Ovary (tissue), 9 donors: ENCODE results near the gene TENM3. TPM values are rescaled to one million over a fixed set of nuclear protein-coding genes. Genes with fewer than 3 reads are reported as not detected.

Experiments
- DNase-seq, 5 donors: peaks; one replicate each; pipeline ENCODE4 v3.0.0-alpha.2; 2019 to 2020
- H3K27ac ChIP-seq, 2 donors: fragments of 200-600 bp; one replicate each; pipeline versions ENCODE4 v1.5.1 to v1.8.0; 2019 to 2022
- H3K27me3 ChIP-seq: fragments of 200-600 bp; one replicate; pipeline ENCODE4 v1.8.0; 2022
- H3K36me3 ChIP-seq: fragments of 200-600 bp; sonication (generic); one replicate; pipeline ENCODE4 v1.5.1; 2019
- H3K4me1 ChIP-seq: one replicate; pipeline ENCODE4 v1.8.1; 2013; ENCODE audit warnings: mild to moderate bottlenecking, moderate library complexity; ENCODE audit not compliant: insufficient read depth
- H3K4me3 ChIP-seq: fragments of 200-600 bp; sonication (generic); one replicate; pipeline ENCODE4 v1.5.1; 2017
- H3K9me3 ChIP-seq, 2 donors: fragments of 200-600 bp in 1 of 2; sonication (generic) in 1 of 2; one replicate each; pipeline versions ENCODE4 v1.5.1 to v1.8.1; 2013 to 2019; ENCODE audit warnings: mild to moderate bottlenecking in 1 of 2, moderate library complexity in 1 of 2
- EP300 ChIP-seq: sonication (generic); formaldehyde crosslinking; IDR thresholded peaks from one replicate; pipeline ENCODE4 v1.6.1; 2017; ENCODE audit warnings: antibody characterized with exemption
- POLR2A ChIP-seq: fragments of 450-650 bp; IDR thresholded peaks from one replicate; pipeline ENCODE4 v1.6.1; 2017; ENCODE audit warnings: antibody characterized with exemption, mild to moderate bottlenecking, moderate library complexity
- WGBS, 3 donors: extraction: QIAGEN DNeasy Blood & Tissue Kit in 1 of 3; methylation state at CpG; one replicate each; pipeline versions ENCODE4 v1.1.5 to v1.1.7; 2013 to 2017; 5-methylcytosine and 5-hydroxymethylcytosine counted together
- intact Hi-C, 4 donors: fragments of 100-400 bp; cut with DNase I; formaldehyde crosslinking; loops; one replicate each; pipeline versions ENCODE4 v1.11.0 to v1.15.1; 2022 to 2023
- polyA plus RNA-seq, 2 donors: library from polyadenylated mRNA; stranded (reverse); fragments of 200-250 nt in 1 of 2; fragments of 350-450 nt in 1 of 2; fragmentation: Illumina TruSeq in 1 of 2; extraction: RNeasy Lipid Tissue Mini Kit (QIAGEN cat#74804) in 1 of 2; gene quantifications; one replicate each; pipeline ENCODE4 v1.2.3, GENCODE V29; 2013 to 2014
- total RNA-seq, 7 donors: library from RNA; depleted of rRNA in 2 of 7; stranded (reverse); fragments of >200 nt in 2 of 7; fragmentation: NEBNext Ultra II Directional in 3 of 7; extraction: Animal tissue kit (Norgen Biotek cat#: 25700) in 3 of 7; gene quantifications; one replicate each; pipeline versions ENCODE4 v1.1.0 to v1.2.4, GENCODE V29; 2016 to 2023
- TF ChIP-seq, protein P1 (sequence below), 3 donors: fragments of 450-650 bp in 2 of 3; fragments of 200-600 bp in 1 of 3; IDR thresholded peaks; one replicate each; pipeline versions ENCODE4 v1.5.1 to v1.8.0; 2016 to 2022; ENCODE audit warnings: antibody characterized with exemption in 3 of 3, mild to moderate bottlenecking in 1 of 3
- donor health status: DM: no; HTN: no; CAD: no; lungs with moderate emphysema.
- donor health status: DM: no; HTN: no; CAD: no.
- donor health status: Bipolar disorder and iron deficiency.
- donor health status: DM: yes; HTN: yes; CAD: no.
- donor health status: DM: no; HTN: no; CAD: no.
- donor health status: DM: yes; HTN: yes; CAD: no.

TENM3 gene
- total and polyA plus RNA-seq, 9 donors: 0.82 to 16.1 (median 5.7) TPM

DNA sequence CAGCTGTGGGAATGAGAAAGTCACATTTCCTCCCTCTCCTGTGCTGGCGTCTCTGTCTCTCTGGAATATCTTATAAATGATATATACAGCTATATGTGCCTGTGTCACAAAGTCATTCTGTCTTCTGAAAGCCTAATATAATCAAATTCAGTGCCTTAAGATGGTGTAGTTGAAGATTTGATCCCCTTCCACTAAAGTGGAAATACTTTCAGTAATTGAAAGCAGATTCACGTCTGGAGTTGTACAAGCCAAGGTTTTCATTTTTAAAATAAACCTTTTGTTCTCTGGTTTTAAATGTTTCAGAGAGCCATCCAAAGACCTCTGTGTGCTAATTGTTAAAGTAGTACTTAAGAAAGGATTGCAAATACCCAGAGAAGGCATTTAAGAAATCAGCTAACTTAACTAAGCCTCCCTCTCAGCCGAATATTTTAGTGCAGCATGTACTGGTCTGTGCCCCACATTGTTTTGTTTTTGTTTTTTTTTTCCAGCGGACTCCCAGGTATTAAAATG is 206.8 kb downstream of the TENM3 start:
- Histone ChIP-seq H3K4me1 (peaks cover 1% of the 10 kb centered on the region), H3K36me3 (no peaks in the 10 kb centered on the region), H3K4me3 (peak overlapping the region; percentile 62), H3K27me3 (no peaks in the 10 kb centered on the region), H3K9me3 (no peaks in the 10 kb centered on the region), H3K27ac (no peak overlapping the region)
- intact Hi-C loops: no loop called here
- TF ChIP-seq, protein P1, sequence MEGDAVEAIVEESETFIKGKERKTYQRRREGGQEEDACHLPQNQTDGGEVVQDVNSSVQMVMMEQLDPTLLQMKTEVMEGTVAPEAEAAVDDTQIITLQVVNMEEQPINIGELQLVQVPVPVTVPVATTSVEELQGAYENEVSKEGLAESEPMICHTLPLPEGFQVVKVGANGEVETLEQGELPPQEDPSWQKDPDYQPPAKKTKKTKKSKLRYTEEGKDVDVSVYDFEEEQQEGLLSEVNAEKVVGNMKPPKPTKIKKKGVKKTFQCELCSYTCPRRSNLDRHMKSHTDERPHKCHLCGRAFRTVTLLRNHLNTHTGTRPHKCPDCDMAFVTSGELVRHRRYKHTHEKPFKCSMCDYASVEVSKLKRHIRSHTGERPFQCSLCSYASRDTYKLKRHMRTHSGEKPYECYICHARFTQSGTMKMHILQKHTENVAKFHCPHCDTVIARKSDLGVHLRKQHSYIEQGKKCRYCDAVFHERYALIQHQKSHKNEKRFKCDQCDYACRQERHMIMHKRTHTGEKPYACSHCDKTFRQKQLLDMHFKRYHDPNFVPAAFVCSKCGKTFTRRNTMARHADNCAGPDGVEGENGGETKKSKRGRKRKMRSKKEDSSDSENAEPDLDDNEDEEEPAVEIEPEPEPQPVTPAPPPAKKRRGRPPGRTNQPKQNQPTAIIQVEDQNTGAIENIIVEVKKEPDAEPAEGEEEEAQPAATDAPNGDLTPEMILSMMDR (IDR thresholded peaks at IDR 0.05): no peak
- TF ChIP-seq POLR2A: no peak
- TF ChIP-seq EP300: no peak
- no peak for DNase-seq
- 5 to 7% (median 6%) methylated on average over 4 of the region's 4 CpGs for WGBS, 3 donors

- Histone ChIP-seq H3K4me3 (no peak overlapping the region), H3K36me3 (no peaks in the 10 kb centered on the region), H3K4me1 (peaks cover 1% of the 10 kb centered on the region), H3K9me3 (no peaks in the 10 kb centered on the region), H3K27me3 (no peaks in the 10 kb centered on the region), H3K27ac (no peak overlapping the region)
- TF ChIP-seq POLR2A (no peak), EP300 (no peak)
- TF ChIP-seq, protein P1 (IDR thresholded peaks at IDR 0.05): no peak
- no peak for DNase-seq
- WGBS, 3 donors: 84 to 89% (median 88%) methylated on average over 4 of the region's 4 CpGs
- intact Hi-C loops: no loop called here
These were observed 208.2 kb downstream of the TENM3 start for GRCh38 chr4:182451441-182451840.

GRCh38 chr4:182453830-182454229 is 210.6 kb downstream of the TENM3 start:
- intact Hi-C loops: no loop called here
- Histone ChIP-seq H3K27ac (no peak overlapping the region), H3K4me1 (no peaks in the 10 kb centered on the region), H3K9me3 (no peaks in the 10 kb centered on the region), H3K4me3 (no peak overlapping the region), H3K27me3 (no peaks in the 10 kb centered on the region), H3K36me3 (no peaks in the 10 kb centered on the region)
- no peak for DNase-seq
- TF ChIP-seq, protein P1 (IDR thresholded peaks at IDR 0.05): no peak
- no peak for TF ChIP-seq POLR2A
- WGBS, 3 donors: 91 to 94% (median 93%) methylated on average over 2 of the region's 2 CpGs

DNA sequence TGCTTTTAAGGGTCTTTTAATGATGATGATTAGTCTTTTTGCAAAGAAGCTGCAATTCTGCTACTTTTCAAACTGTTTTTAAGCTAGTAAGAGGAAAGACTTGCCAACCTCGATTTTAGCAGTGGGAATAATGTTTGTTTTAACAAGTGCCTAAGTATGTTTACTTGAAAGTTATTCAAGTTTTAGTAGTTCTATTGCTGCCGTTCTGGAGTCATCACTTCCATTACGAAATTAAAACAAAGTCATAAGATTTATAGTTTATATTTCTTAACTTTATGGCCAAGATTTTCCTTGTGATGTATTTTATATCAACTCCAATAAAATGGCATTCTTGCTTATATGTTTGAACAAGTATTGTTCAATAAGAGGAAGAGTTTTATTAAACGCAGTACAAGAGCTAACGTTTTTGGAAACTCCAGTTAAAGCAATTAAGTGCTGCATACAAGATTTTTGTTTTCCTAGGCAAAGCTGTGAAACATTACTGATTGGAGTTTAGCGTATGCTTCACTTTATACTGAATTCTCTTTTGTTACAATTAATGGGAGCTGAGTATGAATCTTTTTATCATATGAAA is 211.3 kb downstream of the TENM3 start:
- 16 to 30% (median 17%) methylated on average over 6 of the region's 6 CpGs for WGBS, 3 donors
- TF ChIP-seq, protein P1 (IDR thresholded peaks at IDR 0.05): no peak
- TF ChIP-seq POLR2A (no peak), EP300 (no peak)
- no peaks in the 10 kb centered on the region for H3K4me1 ChIP-seq
- no peaks in the 10 kb centered on the region for H3K36me3 ChIP-seq
- no peak overlapping the region for H3K4me3 ChIP-seq
- intact Hi-C loops: no loop called here
- H3K9me3 ChIP-seq: no peaks in the 10 kb centered on the region
- no peaks in the 10 kb centered on the region for H3K27me3 ChIP-seq
- no peak for DNase-seq
- H3K27ac ChIP-seq: no peak overlapping the region
